GM18526 (cell line): ENCODE results near the gene SLC5A2.

Experiments
- POLR2A ChIP-seq: IDR thresholded peaks from 3 replicates; pipeline ENCODE4 v1.6.1; 2011; ENCODE audit not compliant: insufficient read length; ENCODE audit errors: extremely low read depth

SLC5A2 gene

DNA sequence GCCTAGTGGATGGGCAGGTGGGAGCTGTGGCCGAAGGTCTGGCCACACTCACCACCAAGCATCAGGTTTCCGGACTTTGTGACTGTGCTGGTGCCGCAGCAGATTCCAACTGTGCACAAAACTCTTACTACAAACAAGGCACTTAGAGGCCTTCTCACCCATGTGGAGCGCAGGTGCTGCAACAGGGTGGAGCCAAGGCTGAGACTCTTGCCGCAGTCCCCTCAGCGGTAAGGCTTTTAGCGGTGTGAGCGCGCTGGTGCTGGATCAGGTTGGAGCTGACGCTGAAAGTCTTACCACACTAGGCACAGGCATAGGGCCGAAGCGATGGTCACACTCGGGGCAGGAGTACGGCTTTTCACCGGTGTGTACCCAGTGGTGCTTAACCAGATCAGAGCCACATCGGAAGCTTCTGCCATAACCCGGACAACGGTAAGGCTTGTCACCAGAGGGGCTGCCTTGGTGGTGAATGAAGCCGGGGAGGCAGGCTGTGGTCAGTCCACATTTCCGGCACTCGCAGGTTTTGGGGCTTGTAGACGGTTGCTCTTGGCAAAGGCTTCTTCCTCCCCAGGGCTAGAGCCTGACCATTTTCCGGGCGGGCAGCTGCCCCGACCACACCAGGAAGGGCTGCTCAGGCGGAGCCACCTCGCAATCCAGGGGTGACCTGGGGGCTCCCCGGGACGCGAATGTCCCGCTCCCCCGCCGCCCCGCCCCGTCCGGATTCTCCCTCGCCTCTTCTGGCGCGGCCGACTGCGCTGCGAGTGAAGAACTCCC, 24.7 kb upstream of the SLC5A2 start:
- TF ChIP-seq POLR2A = peak; percentile 23

GRCh38 chr16:31458844-31459686, 23.9 kb upstream of the SLC5A2 start, which contains the start of gene ARMC5:
ARMC5 (plus strand) TSS chr16:31459501; CDS start chr16:31459525, 24 bp downstream.
- TF ChIP-seq POLR2A = peak; percentile 86

DNA sequence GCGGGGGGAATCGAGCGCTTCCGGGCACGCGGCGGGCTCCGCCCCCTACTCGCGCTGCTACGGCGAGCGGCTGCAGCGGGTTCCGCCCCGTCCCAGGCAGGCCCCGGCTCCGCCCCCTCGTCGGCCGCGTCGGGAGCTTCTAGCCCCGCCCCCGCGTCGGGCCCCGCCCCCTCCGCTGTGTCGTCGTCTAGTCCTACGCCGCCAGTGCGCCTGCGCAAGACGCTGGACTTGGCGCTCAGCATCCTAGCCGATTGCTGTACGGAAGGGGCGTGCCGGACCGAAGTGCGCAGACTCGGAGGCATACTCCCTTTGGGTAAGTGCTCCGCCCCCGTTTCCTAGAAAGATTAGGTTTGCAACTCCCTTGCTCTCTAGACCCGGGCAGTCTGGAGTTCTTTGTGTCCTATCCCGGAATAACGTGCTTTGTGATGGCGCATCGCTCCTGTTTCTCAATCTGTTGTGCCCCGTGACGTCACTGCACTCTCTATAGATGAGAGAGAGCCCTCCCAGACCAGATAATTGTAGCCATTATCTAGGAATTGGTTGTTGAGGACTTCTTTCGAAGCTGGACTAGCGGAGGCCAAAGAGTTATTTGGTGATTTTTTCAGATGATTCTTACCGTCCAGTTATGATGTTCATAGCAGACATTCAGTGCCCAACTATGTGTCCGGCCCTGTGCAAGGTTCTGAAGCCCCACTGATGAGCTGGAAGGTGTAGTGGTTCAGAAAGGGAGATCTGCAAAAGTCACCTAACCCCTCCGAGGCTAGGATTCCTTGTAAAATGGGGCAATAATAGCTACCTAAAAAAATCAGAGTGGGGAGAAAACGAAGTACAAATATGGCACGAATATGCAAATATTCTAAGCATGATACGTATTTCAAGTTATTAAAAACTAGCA, 23.0 kb upstream of the SLC5A2 start:
- no peak for TF ChIP-seq POLR2A

DNA sequence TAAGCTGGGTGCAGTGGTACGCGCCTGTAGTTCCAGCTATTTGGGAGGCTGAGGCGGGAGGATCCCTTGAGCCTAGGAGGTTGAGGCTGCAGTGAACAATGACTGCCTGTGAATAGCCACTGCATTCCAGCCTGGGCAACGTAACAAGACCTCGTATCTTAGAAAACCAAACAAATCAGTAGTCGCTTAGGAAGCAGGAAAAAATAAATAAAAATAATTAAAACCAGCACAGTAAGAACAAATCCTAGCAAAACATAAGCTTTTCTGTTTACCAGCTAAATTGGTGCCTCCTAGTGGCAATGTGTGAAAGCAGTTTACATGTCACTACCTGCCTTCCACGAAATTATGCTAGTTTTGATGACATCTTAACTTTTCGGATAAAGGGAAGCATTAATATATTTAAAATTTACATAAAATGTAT, 22.3 kb upstream of the SLC5A2 start:
- no peak for TF ChIP-seq POLR2A

- TF ChIP-seq POLR2A = no peak
Observed at GRCh38 chr16:31461201-31461920, 21.6 kb upstream of the SLC5A2 start.

GRCh38 chr16:31461921-31462804, 20.8 kb upstream of the SLC5A2 start:
- no peak for TF ChIP-seq POLR2A

DNA sequence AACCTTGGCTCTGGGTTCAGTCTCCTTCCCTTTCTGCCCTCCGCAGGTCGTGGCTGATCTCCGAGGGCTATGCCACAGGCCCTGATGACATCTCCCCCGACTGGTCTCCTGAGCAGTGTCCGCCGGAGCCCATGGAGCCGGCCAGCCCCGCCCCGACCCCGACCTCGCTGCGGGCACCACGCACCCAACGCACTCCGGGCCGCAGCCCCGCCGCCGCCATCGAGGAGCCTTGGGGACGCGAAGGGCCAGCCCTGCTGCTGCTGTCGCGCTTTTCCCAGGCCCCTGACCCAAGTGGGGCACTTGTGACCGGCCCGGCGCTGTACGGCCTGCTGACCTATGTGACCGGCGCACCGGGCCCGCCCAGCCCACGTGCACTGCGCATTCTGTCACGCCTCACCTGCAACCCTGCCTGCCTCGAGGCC, 18.6 kb upstream of the SLC5A2 start:
- TF ChIP-seq POLR2A = no peak

DNA sequence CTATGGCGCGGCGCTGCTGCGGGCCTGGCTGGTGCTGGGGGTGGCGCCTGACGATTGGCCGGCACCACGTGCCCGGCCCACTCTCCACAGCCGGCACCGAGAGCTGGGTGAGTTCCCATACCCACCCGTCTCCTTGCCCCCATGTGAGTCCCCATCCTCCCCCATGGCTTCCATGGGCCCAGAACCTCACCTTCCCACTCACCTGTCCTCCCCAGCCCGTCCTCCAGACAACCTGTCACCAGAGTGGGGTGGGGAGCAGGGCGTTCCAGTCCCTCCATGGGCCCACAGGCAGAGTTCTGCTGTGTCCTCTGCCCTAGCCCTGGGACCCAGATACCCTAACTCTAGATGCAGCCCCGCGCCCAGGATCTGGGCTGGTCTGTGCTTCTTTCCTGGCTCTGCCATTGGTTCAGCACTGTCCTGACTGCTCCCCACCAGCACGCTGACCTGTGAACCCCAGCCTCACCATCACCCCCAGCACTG, 18.1 kb upstream of the SLC5A2 start:
- no peak for TF ChIP-seq POLR2A

DNA sequence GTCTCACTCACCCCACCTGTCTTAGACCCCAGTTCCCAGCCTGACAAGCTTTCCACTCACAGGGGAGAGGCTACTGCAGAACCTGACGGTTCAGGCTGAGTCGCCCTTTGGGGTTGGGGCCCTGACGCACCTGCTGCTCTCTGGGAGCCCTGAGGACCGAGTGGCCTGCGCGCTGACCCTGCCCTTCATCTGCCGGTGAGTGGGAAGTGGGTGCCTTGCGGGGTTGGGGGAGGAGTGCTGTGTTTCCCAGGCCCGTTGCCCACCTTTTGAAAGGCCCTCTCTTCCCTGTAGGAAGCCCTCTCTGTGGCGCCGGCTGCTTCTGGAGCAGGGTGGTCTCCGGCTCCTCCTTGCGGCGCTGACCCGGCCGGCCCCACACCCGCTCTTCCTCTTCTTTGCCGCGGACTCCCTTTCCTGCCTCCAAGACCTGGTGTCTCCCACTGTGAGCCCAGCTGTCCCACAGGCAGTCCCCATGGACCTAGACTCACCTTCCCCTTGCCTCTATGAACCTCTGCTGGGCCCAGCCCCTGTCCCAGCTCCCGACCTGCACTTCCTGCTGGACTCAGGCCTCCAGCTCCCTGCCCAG, 17.0 kb upstream of the SLC5A2 start:
- TF ChIP-seq POLR2A = no peak

GRCh38 chr16:31466381-31466841, 16.5 kb upstream of the SLC5A2 start:
- no peak for TF ChIP-seq POLR2A

GRCh38 chr16:31467151-31467773, 15.7 kb upstream of the SLC5A2 start:
- TF ChIP-seq POLR2A = no peak

DNA sequence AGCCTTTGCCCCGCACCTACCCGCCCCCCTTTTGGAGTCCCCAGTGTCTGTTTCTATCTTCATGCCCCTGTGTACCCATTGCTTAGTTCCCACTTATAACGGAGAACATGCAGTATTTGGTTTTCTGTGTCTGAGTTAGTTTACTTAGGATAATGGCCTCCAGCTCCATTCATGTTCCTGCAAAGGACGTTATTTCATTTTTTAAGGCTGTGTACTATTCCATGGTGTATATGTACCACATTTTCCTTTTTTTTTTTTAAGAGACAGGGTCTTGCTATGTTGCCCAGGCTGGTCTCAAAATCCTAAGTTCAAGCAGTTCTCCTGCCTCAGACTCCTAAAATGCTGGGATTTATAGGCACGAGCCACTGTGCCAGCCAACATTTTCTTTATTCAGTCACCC, 15.1 kb upstream of the SLC5A2 start:
- no peak for TF ChIP-seq POLR2A

DNA sequence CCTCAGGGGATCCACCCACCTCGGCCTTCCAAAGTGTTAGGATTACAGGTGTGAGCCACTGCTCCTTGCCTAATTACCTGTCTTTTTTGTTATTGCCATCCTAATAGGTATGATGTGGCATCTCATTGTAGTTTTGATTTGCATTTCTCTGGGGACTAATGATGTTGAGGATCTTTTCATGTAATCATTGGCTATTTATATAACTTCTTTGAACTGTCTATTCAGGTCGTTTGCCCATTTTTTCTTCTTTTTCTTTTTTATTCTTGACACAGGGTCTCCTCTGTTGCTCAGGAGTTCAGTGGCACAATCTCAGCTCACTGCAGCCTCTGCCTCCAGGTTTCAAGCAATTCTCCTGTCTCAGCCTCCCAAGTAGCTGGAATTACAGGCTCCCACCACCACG, 12.3 kb upstream of the SLC5A2 start:
- TF ChIP-seq POLR2A = no peak
